ENCODE data around the gene RASL11A.

RASL11A gene

GRCh38 chr13:27274631-27275030 is 4.0 kb downstream of the RASL11A start:
- H3K4me3 ChIP-seq (ENCODE audit: control insufficient read depth, low read depth, low read length) = no peak overlapping the region
- TF ChIP-seq CTCF (IDR thresholded peaks at IDR 0.05; ENCODE audit: control insufficient read depth, insufficient read depth, low read depth, low read length, missing control alignments) = no peak
- DNase-seq (ENCODE audit: low read depth) = no peak

GRCh38 chr13:27276188-27276587 is 5.6 kb downstream of the RASL11A start:
- DNase-seq (ENCODE audit: low read depth) = peak; percentile 68
- no peak overlapping the region for H3K4me3 ChIP-seq (ENCODE audit: control insufficient read depth, low read depth, low read length)
- no peak for TF ChIP-seq CTCF (IDR thresholded peaks at IDR 0.05; ENCODE audit: control insufficient read depth, insufficient read depth, low read depth, low read length, missing control alignments)

DNA sequence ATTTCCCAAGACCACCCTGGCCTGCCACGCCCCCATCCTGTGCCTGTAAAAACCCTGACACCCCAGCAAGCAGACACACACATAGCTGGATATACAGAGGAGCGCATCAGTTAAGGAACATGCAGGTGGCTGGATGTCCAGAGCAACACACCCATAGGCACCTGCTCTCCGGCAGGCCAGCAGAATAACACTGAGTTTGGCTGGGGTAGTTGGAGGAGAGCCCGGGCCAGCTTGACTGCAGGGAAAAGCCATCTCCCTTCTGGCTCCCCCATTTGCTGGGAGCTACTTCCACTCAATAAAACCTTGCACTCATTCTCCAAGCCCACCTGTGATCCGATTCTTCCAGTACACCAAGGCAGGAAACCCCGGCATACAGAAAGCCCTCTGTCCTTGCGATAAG is 8.9 kb downstream of the RASL11A start:
- H3K4me3 ChIP-seq (ENCODE audit: control insufficient read depth, low read depth, low read length) = no peak overlapping the region
- DNase-seq (ENCODE audit: low read depth) = no peak
- TF ChIP-seq CTCF (IDR thresholded peaks at IDR 0.05; ENCODE audit: control insufficient read depth, insufficient read depth, low read depth, low read length, missing control alignments) = no peak

DNA sequence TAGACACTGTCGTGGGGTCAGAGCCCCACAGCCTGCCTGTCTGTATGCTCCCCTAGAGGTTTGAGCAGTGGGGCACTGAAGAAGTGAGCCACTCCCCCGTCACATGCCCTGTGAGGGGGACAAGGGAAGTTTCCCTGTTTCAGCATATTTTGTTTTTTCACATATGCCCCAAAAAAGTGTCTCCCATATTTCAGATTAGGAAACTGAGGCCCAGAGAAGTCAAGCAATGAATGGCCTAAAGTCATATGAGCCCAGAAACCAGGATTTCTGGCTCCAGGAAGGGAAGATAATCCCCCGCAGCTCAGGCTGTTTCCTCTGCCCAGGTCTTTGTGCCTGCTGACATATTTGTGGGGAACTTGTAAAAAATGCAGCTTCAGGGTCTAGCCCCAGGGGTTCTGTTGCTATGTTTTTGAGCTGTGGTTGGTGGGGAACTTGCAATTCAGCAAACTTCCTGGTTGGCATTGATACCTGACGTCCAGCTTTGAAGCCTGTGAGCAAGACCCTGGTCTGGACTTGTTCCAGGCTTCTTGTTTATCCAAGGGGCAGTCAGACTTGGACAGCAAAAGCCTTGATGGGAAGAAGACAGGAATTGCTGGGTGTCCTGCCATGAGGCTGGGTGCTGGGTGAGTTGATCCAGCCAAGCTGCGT is 9.5 kb downstream of the RASL11A start:
- H3K4me3 ChIP-seq (ENCODE audit: control insufficient read depth, low read depth, low read length) = no peak overlapping the region
- DNase-seq (ENCODE audit: low read depth) = no peak
- no peak for TF ChIP-seq CTCF (IDR thresholded peaks at IDR 0.05; ENCODE audit: control insufficient read depth, insufficient read depth, low read depth, low read length, missing control alignments)

- no peak overlapping the region for H3K4me3 ChIP-seq (ENCODE audit: control insufficient read depth, low read depth, low read length)
- DNase-seq (ENCODE audit: low read depth) = no peak
- TF ChIP-seq CTCF (IDR thresholded peaks at IDR 0.05; ENCODE audit: control insufficient read depth, insufficient read depth, low read depth, low read length, missing control alignments) = no peak
Measured at GRCh38 chr13:27280841-27281240, 10.2 kb downstream of the RASL11A start.

- no peak for DNase-seq (ENCODE audit: low read depth)
- no peak overlapping the region for H3K4me3 ChIP-seq (ENCODE audit: control insufficient read depth, low read depth, low read length)
- TF ChIP-seq CTCF (IDR thresholded peaks at IDR 0.05; ENCODE audit: control insufficient read depth, insufficient read depth, low read depth, low read length, missing control alignments) = no peak
Measured at GRCh38 chr13:27281420-27281819, 10.8 kb downstream of the RASL11A start.

Data from AG09309 (cell line).